ENCODE data around the gene LASP1.

Gene LASP1

DNA sequence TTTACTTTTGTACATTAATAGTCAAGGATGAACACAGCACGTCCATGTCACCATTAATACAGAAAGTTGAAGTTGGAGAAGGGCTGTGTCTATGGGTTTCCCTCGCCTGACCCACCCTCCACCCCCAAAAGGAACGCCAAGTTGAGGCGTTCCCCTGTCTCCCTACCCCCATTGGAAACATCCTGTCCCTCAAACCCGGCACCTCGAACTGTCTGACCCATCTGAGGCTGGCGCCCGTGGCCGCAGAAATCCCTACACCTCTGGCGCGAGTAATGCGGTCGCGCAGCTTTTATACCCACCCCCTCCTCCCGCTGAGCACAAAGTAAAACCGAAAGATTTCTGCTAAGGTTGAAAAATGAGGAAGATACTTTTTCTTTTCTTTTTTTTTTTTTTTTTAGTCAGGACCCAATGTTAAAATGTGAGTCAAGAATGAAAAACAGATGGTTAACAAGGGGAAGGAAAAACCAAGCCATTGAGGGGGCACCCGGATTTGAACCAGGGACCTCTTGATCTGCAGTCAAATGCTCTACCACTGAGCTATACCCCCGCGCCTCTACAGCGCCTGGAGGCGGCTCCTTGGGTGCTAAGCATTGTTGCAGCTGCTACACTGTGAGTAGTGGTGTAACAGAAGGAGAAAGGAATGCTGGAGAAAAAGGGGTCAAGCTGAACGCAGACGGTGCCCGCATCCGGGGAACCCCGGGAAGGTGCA lies 887 bp upstream of the LASP1 start:
- peak; percentile 75 to 84 for DNase-seq (ENCODE audit: extremely low read depth in 1 of 2, low read depth in 1 of 2)

DNA sequence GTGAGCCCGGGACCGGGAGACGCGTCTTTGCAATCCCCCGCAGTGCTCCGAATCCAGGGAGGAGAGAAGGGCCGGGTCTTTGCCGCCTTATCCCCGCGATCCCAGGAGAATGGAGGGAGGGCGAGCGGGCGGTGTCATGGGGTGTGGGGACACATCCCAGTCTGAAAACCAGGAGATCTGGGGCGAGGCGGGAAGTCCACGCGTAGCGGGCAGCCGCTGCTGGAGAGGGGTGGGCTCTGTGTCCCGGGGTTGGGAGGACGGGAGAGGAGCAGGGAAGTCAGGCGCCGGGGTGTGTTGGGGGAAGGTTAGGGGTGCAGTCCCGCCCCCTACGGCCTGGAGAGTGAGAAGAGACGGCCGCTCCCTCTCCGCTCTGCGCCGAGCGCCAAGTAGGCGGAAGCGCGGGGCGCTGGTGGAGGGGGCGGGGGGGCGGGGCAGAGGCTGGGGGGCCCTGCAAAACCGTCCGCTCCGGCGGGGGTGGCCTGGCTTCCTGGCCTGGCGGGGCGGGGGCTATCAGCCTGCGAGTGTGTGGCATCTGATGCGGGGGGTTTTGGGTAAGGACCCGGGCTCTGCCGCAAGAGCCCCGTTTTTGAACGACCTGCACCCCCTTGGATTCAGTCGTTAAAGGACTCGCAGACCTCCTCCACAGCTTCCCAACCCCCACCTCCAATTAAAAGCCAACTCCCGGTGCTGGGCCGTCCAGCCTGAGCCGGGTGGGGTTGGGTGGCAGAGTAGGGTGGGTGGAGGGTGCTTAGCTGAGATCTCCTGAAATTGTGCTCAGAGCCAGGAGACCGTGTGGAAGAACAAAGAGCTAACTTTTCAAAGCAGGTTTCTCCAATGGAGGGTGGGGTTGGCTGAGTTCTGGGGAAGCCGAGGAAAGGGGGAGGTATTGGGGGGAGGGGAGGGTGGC lies 654 bp downstream of the LASP1 start:
- peak in 1 of 2 donors; percentile 73 for DNase-seq (ENCODE audit: extremely low read depth in 1 of 2, low read depth in 1 of 2)

DNA sequence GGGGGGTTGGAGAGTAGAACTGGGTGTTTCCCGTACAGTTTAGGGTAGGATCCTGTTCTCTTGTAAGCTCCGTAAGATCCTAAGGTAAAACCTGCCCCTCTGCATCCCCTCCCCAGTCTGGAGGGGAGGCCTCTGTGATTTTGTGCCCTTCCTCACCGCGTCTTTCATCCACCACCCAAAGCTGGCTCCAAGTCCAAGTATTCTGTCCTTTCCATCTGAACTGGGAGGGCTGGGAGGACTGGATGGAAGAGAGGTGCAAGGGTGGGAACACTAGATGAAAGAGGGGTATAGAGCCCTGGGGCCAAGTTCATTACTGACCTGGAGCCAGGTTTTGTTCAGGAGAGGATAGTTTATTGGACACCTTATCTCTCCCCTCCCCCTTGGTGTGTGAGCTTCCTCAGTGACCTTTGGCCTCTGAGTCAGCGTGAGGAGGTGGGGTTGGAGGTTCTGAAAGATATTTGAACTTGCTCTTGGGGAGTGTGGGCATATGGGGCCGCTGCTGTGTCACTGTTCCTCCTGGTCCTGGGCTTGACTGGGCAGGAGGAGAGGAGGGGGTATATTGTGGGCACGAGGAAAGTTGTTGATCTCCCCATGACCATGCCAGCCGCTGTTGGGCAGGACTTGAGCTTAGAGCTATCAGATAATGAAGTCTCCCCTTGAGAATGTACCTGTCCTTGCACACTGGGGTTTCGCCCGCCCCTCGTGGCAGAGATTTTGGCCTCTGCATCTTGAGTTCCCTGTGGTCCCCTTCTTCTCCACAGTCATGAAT lies 1.6 kb downstream of the LASP1 start:
- peak in 1 of 2 donors; percentile 83 for DNase-seq (ENCODE audit: extremely low read depth in 1 of 2, low read depth in 1 of 2)

DNA sequence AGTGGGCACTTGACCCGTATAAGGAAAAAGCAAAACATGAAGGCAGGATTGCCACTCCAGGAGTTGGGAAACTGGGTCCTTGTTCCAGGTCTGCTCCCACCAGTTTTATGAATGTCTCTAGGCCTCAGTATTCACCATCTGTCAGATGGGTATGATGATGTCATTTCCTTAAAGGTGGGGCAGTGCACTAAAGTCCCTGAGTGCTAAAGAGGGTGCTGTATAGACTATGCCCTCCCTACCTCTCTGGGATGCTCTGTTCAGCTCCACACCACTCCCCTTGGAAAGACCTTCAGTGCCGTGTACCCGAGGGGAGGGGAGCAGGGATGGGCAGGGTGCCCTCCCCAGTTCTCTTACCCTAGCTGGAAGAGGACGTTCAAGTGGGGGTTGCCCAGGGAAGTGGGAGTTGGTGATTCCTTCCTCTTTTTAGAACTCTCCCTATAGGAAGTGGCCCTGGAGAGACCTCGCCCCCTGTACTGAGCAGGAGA lies 2.2 kb downstream of the LASP1 start:
- DNase-seq (ENCODE audit: extremely low read depth in 1 of 2, low read depth in 1 of 2), result no peak

DNA sequence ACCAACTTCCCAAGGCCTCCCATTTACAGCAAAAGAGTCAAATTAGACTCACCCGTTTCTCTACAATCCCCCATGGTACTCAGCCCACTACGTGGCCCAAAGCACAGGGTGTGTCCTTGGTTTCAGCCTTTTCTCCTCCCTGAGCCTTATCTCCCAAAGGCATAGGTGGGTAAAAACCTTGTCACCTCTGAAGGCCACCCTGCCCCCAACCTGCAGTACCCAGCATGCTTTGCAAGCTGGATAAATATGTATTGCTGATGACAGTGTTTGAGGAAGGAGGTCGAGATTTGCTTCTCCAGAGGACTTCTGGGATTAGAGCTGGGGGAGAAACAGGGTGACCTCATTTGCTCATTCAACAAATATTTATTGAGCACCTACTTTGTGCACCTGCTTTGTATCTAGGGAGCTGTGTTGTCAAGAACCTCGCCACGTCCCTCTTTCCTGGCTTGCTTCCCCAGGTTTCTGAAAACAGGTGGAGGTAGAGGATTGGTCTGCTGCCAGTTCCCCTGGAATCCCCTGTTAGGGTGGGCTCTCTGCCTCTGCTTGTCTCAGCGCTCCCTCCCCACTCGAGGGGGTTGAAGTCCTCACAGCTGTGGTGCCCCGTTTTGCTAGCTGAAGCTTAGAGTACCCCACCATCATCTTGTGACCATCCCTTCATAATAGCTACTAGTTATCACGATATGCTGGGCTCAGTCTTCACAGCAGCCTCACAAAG lies 3.0 kb downstream of the LASP1 start:
- no peak for DNase-seq (ENCODE audit: extremely low read depth in 1 of 2, low read depth in 1 of 2)

DNA sequence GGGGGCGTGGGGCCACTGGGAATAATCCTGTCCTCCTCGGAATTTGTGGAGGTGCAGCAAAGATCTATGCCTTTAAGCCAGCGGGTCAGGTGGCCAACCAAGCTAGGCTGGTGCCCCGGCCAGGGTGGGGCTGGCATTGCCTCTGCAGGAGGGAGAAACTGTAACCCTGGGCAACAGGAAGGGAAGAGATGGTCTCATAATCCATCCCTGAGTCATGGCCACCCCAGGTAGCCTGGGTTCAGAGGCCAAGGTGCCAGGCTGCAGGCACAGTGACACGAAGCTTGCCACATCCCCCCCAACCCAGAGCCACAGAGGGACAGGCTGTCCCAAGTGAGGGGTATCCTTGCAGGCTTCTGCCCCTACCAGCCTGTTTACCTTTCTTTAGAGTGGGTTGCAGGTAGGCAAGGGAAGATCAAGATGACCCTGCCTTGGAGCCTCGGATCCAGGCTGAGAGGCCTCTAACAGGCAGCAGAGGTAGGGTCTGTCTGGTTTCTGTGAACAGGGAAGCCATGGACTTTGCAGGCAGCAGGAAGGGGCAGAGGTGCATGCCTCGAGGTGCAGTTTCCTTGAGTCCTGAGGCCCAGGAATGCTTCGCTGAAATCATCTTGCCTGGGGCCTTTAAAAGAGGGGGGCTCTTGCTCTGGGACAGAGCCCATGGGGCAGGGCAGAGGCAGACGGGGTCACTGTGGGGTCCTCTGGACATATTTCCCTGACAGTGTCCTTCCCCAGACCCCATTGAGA lies 4.0 kb downstream of the LASP1 start:
- DNase-seq (ENCODE audit: extremely low read depth in 1 of 2, low read depth in 1 of 2), result no peak

DNA sequence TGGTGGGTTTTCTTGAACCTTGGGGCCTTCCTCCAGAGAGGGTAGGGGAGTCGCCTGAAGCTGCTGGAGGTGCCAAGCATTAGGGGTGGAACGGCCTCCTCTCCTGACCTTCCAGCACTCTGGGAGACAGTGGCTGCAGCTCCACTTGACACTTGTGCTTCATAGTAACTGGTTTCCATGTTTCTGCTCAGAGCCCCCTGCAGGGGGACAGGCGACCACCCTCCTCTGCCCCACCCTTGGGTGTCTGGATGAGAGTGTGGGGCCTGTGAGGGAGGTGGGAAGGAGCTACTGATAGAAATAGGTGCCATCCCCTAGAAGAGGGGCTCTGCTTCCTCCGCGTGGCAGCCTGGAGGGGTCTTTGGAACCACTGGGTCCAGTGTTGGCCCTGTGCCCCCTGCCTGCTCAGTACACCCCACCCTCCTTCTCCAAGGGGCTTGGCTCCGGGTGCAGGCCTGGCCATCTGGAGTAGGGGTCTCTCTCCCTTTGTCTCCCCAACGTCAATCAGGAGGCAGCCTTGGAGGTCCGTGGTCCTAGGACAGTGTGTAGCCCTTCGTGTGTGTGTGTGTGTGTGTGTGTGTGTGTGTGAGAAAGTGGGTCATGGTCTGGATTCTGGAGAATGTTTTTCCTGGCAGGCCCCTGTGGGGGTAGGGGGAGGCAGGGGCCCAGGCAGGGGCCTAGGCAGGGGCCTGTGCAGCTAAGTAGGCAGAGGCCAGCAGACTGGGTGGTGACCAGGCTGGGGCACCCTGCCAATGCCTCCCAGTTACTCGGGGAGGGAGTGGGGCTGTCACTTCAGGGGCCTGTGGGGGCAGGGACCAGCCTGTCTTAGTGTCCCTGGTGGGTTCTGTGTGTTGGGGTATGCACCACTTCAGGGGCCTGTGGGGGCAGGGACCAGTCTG lies 4.9 kb downstream of the LASP1 start:
- no peak for DNase-seq (ENCODE audit: extremely low read depth in 1 of 2, low read depth in 1 of 2)

DNA sequence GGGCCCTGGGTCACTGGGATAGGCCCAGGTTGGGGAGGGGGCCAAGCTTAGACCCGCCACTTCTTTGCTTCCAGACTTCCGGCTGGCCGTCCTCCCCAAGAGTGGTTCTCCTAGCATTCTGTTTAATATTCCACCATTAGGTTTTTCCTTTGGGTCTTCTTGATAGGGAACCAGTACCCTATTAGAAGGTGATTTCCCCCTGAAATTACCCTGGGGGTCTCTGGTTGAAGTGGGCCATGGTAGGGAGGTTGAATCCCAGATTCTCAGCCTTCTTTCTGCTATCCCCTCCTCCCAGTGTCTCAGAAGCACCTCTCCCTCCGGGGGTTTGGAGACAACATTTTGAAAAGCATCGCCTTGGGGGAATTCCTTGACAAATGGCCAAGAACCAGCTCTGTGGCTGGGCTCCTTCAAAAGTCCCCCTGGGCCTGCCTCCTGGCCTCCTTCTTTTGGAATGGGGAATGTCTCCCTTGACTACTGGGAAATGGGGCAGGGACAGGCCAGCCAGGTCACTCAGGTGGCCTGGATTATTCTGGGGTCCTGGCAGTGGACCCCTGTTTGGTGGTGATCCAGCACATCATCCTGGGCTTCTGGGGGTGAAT lies 5.7 kb downstream of the LASP1 start:
- DNase-seq (ENCODE audit: extremely low read depth in 1 of 2, low read depth in 1 of 2), result no peak

DNA sequence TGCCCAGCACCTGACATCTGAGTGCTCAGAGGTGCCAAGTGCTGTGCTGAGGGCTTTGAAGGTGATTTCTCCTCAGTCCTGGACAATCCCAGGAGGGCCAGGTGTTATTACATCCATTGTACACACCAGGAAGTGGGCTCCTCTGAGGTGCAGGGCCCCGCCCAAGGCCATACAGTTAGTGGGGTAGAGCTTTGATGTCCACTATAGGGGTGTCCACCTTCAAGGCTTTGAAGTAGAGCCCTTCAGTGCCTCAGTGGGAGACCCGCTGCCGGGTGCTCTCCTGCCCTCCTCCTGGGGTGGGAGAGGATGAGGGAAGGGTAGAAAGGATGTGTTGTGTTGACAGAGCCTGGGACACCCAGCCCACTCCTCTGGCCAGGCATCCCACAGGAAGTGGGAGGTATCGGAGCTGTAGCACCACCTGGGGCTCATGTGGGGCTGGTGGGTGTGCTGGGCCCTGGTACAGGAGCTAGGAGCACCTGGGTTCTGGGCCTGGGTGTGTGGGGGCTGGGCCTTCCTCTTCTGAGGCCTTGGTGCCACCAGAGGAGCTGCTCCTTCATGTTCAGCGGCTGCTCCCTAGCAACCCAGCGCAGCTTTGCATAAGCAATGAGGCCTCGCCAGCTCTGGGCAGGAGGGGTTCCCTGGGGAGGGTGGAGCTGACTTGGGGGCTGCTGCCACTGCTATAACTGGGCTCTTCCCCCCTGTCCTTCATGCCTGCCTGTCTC lies 7.4 kb downstream of the LASP1 start:
- DNase-seq (ENCODE audit: extremely low read depth in 1 of 2, low read depth in 1 of 2), result no peak

DNA sequence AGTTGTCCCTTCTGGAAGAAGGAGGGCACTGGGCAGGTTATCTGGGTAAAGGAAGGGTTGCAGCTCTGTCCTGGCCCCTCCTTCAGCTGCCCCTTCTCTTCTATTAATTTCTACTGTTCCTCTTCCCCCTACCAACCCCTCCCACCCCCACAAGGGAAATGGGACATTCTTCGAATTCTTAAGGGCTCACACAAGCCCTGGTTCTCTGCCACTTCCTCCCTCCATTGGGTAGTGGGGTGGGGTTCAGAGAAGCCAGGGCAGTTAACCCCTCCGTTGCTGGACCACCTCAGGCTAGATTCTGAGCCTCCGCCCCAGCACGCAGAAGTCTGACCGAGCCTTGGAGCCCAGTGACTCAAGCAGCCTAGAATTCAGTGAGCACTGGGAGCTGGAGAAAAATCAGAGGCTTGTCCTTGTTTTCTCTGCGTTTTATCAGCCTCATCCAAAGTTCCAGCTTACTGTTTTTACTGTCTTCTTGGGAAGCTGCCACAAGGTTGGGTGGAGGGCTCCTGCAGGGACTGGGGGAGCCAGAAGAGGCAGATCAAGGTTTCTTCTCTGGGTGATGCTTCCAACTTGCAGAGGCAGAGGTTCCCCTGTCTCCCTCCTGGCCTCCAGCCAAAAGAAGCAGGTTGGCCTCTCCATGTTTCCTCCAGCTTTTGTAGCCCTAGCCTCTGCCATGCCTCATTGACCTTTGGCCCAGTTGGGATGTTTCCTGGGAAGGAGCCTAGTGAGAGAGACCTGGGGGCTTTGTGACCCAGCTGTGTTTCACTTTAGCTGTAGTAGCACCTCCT lies 10.2 kb downstream of the LASP1 start:
- DNase-seq (ENCODE audit: extremely low read depth in 1 of 2, low read depth in 1 of 2), result no peak

DNA sequence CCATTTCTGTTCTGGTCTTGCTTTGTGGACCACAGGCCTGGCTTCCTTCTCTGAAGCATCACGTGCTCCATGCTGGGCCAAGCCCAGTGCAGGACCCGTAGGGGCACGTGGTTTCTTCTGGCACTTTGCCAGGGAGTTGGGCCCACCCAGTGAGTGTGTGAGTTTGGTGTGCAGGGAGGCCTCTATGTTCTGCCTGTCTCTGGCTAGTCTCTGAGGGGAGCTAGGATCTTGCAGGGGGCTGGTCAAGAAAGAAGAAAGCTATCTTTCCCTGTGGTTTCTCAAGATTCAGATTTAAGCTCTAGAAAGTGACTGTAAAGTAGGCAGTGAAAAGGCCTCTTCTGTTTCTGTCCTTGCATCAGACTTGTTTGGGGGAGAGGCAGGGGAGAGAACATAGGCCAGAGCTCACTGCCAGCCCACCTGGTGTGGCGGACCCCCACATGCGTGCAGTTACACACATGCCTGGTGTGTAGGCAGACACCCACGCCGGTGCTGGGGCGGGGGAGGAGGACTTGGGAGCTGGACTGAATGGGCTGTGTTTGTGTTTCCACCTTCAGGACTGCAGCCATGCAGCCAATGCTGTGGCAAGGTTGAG lies 11.8 kb downstream of the LASP1 start:
- peak in 1 of 2 donors; percentile 65 for DNase-seq (ENCODE audit: extremely low read depth in 1 of 2, low read depth in 1 of 2)

DNA sequence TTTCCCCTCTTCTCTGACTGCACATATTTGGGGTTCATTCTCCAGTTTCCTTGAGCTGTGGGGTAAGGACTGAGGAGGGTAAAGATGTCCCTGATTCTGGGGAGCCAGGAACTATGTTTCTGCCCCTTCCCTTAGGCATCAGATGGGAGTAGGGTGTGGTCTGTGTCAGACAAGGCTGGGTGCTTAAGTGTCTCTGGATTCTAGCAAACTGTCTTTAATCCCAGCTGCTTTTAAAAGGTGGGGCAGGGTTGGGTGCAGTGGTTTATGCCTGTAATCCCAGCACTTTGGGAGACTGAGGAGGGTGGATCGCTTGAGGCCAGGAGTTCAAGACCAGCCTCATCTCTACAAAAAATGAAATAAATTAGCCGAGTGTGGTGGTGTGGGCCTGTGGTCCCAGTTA lies 13.0 kb downstream of the LASP1 start:
- DNase-seq (ENCODE audit: extremely low read depth in 1 of 2, low read depth in 1 of 2), result no peak

DNA sequence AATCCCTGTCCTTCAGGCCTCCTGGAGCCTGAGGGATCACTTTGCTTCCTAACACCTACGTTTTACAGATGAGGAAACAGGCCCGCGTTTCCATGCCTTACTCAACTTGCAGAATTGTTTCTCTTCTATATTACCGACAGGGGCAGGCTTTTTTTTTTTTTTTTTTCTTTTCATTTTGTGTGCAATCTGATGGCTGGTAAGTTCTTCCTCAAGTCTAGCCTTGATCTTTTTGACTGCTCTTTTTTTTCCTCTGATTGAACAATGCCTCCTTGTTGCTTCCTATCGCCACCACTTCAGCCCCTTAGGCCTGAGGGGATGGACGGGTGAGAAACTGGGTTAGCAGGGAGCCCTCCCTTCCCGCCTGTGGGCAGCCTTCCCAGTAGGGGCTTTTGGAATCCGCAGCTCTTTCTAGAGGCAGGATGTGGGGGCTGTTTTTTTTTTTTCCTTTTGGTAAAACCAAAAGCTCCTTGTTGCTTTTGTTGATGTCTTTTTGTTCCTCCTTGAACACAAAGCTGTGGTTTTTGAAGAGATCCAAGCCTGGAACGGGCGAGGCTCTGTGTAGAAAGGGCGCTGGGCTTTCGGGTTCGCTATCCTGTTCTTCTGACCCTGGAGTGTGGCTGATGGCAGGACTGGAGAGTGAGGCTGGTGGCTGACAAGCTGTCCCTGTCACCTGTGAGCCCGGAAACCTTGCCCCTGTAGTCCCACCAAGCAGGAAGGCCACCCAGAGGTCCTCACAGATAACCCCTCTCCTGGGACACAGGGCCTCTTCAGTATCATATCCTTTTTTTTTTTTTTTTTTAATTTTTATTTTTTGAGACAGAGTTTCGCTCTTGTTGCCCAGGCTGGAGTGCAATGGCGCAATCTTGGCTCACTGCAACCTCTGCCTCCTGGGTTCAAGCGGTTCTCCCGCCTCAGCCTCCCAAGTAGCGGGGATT lies 14.0 kb downstream of the LASP1 start:
- no peak for DNase-seq (ENCODE audit: extremely low read depth in 1 of 2, low read depth in 1 of 2)

DNA sequence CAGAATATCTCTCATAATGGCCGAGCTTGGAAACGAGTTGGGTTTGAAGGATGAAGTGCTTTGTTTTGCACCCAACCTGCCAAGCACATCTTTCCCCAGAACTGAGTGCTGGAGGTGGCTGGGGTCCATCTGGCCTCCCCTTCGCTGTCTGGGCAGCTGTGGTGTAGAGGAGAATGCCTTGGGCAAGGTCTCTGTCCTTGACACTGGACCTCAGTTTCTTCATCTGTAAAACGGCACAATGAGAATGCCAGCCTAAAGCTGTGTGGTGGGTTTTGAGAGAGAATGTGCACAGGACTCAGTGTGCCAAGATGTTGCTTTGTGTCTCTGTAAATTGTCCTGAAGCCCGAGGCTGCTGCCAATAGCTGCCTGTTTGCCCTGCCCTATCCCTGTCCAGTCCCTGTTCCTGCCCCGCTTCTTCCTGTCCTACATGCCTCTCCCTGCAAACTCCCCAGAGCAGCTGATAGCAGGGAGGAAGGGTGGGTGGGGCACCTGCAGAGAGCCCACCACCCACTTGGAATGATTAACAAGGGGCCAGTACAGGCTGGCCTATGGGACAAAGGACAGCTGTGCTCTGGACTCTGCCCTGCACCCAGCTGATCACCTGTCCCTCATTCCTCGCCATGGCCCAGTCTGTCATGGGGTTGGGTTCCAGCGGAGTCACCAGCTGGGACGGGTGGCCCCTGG lies 15.3 kb downstream of the LASP1 start:
- DNase-seq (ENCODE audit: extremely low read depth in 1 of 2, low read depth in 1 of 2), result no peak
